HG02610 (cell line): ENCODE measurements around the gene CEACAM19.
A peak's percentile ranks its signal among the peaks of the same experiment; 100 is the strongest.
"Not testable (repeated sequence)": the region's sequence is repeated elsewhere in the genome, so short reads cannot be mapped to it uniquely, and the experiment has no call there.

Experiments
- ATAC-seq: cut with Tn5 transposase; IDR thresholded peaks from one replicate; pipeline ENCODE4 v1.9.1; 2021; ENCODE audit warnings: mild to moderate bottlenecking, moderate library complexity; ENCODE audit not compliant: unreplicated experiment

CEACAM19 gene

DNA sequence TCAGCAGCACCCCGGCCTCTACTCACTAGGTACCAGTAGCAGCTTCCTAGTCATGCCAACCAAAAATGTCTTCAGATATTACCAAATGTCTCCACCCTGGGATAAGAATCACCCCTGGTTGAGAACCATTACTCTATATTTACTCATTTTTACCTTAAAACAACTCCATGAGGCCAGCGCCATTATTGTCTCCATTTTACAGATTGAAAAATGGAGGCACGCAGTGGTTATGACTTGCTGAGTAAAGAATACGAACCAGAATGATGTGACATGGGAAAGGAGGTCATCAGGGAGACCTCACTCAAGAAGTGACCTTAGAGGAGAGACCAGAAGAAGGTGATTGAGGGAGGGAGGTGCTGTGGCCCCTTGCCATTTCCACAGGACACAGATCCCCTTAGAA, 2.2 kb downstream of the CEACAM19 start:
- ATAC-seq: no peak

DNA sequence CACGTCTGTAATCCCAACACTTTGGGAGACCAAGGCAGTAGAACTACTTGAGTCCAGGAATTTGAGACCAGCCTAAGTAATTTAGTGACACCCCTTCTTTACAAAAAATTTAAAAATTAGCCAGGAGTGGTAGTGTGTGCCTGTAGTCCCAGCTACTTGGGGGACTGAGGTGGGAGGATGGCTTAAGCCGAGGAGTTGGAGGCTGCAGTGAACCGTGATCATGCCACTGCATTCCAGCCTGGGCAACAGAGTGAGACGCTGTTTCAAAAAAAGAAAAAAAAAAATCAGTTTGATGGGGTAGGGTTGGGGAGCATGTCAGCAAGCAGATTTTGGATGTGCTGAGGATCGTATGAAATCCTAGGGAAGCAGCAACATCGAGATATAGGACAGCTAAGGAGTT, 4.2 kb downstream of the CEACAM19 start:
- no peak for ATAC-seq

DNA sequence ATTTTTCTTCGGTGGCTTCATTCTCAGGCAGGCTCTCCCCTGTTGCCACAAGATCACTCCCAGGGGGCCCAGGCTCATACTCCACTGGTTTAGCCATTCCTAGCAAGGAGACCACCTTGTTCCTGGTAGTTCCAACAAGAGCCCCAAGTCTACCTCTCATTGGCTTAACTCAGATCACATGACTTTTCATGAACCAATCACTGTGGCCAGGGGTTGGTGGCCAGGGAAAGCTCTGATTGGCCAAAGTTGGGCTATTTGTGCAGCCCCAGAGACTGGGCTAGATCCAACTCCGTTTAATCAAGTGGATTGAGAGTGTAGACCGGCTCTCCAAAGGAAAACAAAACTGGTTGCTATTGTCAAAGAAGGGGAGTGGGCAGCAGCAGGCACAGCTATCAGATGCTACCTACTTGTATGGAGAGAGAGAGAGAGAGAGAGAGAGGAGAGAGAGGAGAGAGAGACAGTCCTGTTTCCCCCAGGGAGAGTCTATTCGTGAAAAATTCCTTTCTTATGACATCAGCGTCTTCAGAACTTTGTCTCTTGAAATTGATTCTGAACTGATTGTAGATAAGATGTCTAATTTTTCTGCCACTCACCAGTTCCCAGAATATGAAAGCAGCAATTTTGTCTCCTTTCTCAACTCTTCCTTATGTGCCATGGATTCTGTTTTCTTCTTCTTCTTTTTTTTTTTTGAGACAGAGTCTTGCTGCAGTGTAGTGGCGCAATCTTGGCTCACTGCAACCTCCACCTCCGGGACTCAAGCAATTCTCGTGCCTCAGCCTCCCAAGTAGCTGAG, 5.9 kb downstream of the CEACAM19 start:
- no peak for ATAC-seq

DNA sequence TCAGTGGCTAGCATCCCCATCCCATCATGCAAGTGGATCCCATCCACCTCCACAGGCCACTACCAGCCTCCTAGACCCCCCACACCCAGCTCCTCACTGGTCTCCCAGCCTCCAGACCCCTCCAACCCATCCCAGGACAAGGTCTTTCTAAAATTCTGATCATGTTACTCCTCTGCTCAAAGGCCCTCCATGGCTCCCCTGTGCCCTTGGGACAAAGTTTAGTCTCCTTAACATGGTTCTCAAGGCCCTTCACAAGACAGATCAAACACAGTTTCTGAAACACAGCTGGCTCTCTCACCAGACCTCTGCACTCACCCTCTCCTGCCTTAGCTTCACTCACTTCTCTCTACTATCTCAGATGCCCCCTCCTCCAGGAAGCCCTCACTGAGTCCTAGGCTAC, 9.3 kb downstream of the CEACAM19 start:
- ATAC-seq: no peak

DNA sequence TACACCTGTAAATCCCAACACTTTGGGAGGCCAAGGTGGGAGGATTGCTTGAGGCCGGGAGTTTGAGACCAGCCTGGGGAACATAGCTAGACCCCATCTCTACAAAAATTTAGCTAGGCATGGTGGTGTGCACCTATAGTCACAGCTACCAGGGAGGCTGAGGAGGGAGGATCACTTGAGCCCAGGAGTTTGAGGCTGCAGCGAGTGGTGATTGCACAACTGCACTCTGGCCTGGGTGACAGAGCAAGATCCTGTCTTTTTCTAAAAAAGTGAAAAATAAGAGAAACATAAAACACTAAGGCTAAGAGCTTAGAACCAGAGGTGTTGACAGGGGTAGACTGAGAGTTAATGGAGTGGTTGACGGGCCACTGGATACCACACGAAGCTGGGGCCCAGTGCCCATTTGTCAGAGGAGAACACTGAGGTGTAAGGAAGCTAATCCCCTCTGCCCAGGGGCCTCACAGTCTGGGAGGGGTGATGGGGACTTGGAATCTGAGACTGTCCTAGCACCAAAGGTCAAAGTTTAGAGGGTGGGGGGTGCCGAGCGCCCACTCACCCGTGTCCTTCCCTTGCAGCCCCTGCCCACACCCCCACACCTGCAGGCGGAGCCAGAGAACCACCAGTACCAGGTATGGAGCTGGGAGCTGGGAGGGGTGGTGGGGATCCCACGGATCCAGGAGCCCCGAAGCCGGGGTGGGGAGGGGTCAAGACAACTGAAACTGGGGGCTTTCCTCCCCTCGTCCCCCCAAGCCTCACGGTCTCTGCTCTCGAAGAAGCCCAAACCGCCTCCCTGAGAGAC, 10.9 kb downstream of the CEACAM19 start:
- ATAC-seq: no peak

DNA sequence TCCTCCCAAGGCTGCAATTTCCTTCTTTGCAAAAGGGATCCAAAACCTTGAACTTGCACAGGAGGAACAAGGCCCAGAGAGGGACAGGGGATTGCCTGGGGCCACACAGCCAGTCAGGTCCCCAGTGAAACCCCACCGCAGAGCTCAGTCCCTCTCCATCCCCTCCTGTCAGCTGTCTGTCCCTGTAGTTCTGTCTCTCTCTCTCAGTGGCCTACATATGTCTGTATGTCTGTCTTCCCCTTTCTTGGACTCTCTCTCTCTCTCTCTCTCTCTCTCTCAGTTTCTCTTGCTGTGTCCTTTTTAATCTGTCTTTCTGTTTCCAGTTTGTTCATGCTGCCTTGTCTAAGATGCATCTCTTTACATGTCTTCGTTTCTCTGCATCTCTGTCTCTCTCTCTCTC, 11.5 kb downstream of the CEACAM19 start:
- no peak for ATAC-seq

DNA sequence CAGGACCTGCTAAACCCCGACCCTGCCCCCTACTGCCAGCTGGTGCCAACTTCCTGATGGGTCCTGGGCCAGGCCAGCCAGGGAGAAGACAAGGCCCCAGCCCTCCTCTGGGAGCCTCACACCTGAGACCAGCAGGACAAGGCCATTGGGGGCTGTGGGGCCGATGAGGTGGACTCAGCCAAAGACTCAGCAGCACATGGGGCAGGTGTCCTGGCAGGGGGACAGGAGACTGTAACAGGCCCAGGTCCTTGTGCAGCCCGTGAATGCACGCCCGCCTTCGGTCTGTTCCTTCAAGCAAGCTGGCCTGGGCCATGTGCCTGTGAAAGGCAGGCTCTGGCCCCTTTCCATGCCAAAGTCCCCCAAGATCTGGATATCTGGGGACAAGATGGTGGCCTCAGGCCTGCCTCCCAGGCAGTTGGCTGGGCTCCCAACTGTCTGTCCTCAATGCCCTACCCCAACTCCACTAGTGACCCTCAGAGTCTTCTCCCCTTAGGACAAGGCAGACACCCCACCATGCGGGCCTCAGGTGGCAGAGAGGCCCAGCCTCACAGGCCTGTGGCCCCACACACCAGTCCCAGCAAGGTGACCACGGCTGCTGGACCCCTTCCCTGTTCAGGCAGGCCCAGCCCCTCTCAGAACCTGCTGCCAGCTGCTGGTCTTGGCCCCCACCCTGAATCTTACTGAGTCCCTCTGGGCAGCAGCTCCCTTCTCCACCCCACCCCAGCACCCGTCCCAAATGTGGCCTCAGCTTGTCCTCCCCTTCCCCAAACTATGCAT, 12.3 kb downstream of the CEACAM19 start:
- no peak for ATAC-seq

DNA sequence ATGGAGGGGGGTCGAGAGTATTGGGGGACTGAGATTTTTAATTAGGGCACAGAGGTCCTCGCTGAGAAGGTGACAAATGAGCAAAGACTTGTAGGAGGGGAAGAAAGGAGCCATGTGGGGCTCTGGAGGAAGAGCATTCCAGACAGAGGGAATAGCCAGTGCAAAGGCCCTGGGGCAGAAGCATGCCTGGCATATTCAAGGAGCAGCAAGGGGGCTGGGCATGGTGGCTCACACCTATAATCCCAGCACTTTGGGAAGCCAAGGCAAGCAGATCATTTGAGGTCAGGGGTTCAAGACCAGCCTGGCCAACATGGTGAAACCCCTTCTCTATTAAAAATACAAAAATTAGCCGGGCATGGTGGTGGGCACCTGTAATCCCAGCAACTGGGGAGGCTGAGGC, 13.1 kb downstream of the CEACAM19 start:
- not testable (repeated sequence) for ATAC-seq

DNA sequence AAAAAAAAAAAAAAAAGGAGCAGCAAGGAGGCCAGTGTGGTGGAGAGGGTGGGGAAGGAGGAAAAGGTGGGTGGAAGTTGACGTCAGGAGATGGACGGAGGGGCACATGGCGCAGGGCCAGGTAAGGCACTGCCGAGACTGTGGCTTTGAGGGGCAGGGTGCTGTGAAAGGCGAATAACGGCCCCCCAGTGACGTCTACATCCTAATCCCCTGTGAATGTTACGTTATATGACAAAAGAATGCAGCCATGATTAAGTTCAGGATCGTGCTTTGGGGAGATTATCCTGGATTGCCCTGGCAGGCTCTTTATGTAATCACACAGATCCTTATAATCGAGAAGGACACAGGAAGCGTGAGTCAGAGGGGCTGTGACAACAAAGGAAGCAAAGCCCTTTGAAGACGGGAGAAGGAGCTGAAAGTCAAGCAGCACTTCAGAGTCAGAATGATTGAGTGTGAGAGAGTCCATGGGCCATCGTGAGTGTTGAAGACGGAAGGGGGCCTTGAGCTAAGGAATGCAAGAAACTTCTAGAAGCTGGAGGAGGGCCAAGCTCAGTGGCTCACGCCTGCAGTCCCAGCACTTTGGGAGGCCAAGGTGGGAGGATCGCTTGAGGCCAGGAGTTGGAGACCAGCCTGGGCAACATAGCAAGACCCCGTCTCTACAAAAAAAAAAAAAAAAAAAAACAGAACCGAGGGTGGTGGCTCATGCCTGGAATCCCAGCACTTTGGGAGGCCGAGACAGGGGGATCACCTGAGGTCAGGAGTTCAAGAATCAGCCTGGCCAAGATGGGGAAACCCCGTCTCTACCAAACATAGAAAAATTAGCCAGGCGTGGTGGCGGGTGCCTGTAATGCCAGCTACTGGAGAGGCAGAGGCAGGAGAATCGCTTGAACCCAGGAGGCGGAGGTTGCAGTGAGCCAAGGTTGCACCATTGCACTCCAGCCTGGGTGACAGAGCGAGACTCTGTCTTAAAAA, 13.9 kb downstream of the CEACAM19 start:
- no peak for ATAC-seq

DNA sequence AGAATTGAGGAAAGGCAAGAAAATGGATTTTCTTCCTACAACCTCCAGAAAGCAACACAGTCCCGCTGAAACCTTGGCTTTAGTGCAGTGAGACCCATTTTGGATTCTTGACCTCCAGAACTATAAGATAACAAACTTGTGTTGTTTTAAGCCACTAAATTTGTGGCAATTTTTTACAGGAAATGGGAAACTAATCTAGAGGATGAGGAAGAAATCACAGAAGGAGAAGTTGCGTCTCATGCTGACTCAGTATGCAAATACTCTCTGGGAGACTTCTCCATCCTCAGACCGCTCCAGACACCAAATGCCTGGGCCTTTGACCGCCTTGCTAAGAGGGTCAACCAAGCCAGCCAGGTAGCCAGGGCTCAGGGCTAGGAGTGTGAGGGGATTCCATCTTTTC, 14.6 kb downstream of the CEACAM19 start:
- ATAC-seq: no peak

DNA sequence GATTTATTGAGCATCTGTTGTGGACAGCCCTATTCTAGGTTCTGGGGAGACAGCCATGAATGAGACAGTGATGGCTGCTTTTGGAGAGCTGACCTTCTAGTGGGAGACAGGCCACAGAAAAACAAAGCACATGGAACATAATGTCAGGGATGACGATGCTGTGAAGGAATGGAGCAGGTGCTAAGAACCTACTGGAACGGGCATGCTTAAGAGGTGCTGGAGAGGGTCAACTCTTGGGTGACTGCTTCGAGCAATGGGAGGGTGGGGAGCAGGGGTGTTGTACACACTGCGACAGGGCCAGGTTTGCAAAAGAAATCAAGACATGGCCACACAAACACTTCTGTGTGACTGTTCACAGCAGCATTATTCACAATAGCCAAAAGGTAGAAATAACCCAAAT, 15.6 kb downstream of the CEACAM19 start:
- ATAC-seq: no peak

DNA sequence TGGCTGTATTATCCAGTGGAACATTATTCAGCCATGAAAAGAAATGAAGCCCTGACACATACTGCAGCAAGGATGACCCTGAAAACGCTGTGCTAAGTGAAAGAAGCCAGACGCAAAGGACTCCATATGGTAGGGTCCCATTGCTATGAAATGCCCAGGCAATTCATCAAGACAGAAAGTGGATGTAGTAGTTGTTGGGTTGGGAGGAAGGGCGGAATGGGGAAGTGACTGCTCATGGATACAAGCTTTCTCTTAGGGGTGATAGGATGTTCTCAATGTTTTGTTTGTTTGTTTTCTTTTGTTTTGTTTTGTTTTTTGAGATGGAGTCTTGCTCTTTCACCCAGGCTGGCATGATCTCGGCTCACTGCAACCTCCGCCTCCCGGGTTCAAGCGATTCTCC, 16.6 kb downstream of the CEACAM19 start:
- no peak for ATAC-seq

DNA sequence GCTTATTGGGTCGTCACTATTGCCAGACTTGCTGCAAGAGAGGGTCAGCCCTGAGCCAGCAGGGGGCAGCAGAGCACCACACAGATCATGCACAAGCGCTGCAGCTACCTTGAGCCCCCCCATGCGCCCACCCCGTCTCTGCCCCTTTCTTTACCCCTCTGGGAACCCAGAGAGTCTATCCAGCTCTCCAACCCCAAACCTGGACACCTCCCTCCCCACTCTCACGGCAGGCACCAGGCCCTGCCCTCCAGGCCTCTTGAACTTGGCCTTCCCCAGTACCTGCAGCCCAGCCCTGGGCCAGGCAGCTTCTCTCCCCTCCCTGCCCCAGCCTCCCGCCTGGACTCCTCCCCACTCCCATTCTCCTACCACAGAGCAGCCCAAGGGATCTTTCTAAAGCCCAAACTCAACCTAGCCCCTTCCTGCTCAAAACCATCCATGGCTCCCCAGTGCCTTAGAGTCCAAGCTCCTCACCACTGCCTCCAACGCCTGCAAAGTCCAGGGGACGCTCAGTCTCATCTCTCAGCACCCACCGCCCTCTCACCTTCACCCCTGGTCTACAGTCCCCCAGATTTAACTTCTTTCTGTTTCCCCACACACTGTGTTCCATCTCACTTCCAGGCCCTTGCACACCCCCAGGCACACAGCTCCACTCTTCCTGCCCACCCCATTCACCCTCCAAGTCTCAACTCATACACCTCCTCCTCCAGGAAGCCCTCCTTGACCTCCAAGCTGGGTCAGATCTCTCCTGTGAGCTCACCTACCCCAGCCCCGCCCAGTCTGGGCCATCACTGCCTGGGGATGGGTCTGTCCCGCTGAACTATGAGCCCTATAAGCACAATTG, 18.2 kb downstream of the CEACAM19 start:
- ATAC-seq: no peak

DNA sequence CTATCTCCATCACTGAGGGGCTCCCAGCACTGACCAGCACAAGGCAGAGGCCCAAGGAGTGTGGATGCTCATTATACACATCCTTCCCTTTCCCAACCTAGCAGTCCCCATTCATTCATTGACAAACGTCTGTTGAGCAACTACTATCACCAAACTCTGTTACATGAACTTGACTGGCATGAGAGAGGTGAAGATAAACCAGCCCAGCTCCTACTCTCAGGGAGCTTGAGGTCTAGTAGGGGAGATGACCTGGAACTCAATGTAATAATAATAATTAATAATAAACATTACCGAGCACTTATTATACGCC, 18.8 kb downstream of the CEACAM19 start:
- no peak for ATAC-seq

DNA sequence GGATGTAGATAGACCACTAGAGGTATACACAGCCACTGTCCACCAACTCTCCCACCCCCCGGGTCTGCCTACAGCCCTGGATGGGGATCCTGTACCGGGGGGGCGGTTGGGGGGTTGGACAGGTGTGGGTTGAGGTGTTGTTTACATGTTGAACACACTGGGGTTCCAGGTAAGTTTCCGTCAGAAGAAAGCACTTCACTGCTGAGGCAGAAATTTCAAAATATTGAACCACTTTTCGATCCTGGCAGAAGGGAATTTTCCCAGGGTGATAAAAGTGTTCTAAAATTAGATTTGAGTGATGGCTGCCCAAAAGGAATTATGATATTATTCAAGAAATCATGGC, 21.1 kb downstream of the CEACAM19 start:
- peak; percentile 3 for ATAC-seq

DNA sequence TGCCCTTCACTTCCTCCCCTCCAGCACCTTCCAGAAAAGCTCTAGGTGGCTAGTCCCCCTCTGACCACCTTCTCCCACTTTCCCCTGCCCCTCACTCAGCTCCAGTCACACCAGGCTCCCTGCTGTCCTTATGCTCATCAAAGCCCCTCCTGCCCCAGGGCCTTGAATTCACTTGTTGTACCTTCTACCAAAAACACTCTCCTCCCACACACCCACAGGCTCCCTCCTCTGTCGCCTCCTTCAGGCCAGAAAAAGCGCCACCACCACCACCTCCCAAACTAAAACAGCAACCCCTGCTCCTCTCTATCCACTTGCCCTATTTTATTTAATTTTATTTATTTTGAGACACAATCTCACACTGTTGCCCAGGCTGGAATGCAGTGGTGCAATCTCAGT, 22.9 kb downstream of the CEACAM19 start:
- no peak for ATAC-seq

DNA sequence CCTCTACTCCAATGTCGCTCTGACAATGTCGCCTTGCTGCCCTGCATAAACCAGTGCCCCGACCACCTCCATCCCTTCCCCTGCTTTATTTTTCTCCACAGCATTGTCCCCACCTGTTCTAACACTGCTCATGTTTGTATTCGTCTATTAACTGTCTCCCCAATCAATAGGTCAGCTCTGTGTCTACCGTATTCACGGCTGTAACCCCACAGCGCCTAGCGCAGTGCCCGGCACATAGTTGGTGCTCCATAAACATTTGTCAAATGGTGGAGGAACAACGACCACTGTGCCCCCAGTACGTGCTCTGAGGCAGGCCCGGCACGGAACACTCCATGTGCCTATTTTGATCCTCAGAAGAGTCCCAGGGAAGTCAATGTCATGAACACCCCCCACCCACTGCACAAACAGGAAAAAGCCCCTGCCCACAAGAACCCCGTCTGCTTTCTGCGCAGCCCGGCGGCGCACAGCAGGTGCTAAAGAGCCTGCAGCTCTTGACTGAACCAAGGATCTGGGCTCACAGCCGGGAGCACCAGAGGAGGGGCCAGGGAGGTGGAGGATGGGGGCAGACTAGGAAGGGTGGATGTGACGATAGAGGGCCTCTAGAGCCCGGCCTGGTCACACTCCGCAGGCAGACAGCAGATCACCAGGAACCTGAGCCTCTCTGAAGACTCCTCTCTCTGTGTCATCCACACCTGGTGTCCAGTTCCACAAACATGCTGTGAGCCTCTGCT, 25.8 kb downstream of the CEACAM19 start:
- no peak for ATAC-seq

DNA sequence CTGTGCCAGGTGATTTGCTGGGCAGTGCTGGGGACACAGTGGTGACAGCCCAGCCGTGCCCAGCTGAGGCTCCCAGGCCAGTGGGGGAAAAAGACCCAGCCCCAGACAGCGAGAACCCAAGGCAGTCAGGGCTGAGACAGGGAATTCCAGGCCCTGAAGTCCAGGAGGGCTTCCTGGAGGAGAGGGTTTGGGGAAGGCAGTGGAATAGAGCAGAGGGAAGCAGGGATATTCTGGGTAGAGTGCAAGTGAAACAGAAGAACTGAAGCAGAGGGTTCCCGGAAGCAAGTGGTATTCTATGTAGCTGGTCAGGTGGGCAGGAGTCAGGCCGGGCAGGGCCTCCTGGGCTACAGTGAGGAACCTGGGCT, 26.4 kb downstream of the CEACAM19 start:
- no peak for ATAC-seq

DNA sequence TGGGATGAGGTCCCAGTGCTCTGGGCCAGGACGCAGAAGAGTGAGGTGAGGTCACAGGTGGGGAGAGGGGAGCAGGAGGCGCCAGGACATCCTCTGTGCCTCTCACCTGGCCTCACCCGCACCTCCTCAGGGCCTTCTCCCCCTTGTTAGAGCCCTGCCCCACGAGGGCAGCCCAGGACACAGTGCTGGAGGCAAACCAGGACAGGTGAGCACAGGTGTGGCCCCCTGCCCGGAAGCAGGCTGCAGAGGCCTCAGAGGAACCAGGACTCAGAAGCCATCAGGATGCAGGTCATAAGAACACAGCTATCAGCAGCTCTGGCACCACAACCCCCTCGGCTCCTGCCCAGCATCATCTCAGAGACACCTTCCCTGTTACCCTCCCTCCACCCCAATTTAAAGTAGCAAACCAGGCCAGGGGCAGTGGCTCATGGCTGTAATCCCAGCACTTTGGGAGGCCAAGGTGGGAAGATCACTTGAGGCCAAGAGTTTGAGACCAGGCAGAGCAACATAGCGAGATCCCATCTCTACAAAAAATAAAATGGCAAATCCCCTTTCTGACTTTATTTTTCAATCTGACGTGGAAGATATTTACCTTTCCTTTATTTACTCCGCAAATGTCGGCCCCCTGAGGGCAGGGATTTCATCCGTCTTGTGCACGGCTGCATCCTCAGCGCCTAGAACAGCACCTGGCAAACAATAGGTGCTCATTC, 27.4 kb downstream of the CEACAM19 start, which contains the start of gene CEACAM16:
Gene CEACAM16, plus strand, starts transcription at position 660 of the 710 bp plus-strand sequence. CDS start 2,306 bp downstream, outside the sequence.
- no peak for ATAC-seq
